DMS53 (cell line): ENCODE results near the gene TLK2.
"Not testable (repeated sequence)": the region's sequence is repeated elsewhere in the genome, so short reads cannot be mapped to it uniquely, and the experiment has no call there.

ENCODE experiments used
- DNase-seq: peaks from one replicate; lab custom pipeline; 2025; lab: John Stamatoyannopoulos, UW

The TLK2 gene

DNA sequence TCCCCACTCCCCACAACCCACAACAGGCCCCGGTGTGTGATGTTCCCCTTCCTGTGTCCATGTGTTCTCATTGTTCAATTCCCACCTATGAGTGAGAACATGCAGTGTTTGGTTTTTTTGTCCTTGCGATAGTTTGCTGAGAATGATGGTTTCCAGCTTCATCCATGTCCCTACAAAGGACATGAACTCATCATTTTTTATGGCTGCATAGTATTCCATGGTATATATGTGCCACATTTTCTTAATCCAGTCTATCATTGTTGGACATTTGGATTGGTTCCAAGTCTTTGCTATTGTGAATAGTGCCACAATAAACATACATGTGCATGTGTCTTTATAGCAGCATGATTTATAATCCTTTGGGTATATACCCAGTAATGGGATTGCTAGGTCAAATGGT, 82.3 kb downstream of the TLK2 start:
- DNase-seq = not testable (repeated sequence)

- peak; percentile 75 for DNase-seq
These were observed 84.0 kb downstream of the TLK2 start for GRCh38 chr17:62562656-62563055.

GRCh38 chr17:62565817-62566216, 87.2 kb downstream of the TLK2 start:
- DNase-seq = no peak

GRCh38 chr17:62566996-62567578, 88.5 kb downstream of the TLK2 start:
- DNase-seq = no peak

- DNase-seq = no peak
These were observed 93.9 kb downstream of the TLK2 start for GRCh38 chr17:62572488-62572887.

DNA sequence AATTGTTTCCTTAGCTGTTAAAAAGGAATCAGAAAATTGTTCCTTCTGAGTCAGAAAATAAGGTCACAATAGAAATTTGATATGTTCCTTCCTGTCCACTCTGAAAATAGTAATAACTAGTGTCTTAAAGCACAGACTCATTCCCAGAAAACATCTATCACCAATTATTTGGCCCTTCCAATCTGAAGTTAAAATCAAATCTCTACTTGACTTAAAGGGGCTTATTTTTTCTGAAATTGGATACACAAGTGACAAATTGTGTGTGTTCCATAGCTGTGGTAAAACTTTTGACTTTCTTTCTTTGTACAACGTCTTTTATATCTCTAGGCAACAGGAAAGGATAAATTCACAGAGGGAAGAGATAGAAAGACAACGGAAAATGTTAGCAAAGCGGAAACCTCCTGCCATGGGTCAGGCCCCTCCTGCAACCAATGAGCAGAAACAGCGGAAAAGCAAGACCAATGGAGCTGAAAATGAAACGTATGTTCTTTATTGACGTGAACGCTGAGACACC, 94.3 kb downstream of the TLK2 start:
- DNase-seq = no peak

- no peak for DNase-seq
These were observed 95.0 kb downstream of the TLK2 start for GRCh38 chr17:62573480-62574117.

DNA sequence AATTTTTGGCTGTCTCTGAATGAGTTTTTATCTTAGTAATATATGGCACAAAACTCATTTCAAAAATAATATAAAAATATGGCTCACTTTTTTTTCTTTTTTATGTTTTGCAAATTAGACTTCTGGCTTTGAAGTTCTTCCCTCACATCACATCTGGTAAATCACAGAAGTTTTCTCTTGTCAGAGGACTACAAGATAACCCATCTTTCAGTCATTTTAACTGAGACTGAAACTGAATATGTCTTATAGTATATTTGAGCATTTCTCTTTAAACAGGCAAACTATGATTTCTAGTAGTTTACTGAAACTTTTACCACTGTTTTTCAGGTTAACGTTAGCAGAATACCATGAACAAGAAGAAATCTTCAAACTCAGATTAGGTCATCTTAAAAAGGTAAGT, 97.8 kb downstream of the TLK2 start:
- no peak for DNase-seq

- no peak for DNase-seq
These were observed 100.3 kb downstream of the TLK2 start for GRCh38 chr17:62578757-62579487.

DNA sequence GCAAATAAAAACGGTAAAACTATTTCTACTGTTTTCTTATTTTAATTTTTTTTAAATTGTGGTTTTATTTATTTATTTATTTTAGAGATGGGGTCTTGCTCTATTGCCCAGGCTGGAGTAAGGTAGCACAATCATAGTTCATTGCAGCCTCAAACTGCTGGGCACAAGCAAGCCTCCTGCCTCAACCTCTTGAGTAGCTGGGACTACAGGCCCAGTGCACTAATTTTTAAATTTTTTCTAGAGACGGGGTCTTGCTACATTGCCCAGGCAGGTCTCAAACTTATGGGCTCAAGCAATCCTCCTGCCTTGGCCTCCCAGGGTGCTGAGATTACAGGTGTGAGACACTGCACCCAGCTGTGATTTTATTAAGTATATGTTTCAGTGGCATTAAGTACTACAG, 102.3 kb downstream of the TLK2 start:
- no peak for DNase-seq

GRCh38 chr17:62581764-62582163, 103.1 kb downstream of the TLK2 start:
- no peak for DNase-seq

DNA sequence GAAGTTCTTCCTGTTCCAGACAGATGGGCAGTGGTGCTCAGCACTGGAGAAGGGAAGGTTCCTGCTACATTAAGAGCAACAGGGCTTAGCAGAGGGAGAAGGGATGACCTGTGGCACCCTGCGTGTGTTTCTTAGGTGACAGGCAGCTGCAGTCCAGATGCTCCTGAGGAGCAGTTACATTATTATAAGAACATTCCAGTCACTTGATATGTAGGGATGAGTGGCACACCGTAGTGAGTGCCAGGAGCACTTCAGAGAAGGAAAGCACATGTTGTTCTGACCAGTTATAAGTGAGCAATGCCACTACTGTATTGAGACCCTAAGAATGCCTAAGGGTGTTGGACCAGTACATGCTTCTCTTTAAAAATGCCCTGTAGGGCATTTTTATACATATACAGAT, 108.9 kb downstream of the TLK2 start:
- peak; percentile 3 for DNase-seq

GRCh38 chr17:62588109-62588508, 109.5 kb downstream of the TLK2 start:
- DNase-seq = no peak

DNA sequence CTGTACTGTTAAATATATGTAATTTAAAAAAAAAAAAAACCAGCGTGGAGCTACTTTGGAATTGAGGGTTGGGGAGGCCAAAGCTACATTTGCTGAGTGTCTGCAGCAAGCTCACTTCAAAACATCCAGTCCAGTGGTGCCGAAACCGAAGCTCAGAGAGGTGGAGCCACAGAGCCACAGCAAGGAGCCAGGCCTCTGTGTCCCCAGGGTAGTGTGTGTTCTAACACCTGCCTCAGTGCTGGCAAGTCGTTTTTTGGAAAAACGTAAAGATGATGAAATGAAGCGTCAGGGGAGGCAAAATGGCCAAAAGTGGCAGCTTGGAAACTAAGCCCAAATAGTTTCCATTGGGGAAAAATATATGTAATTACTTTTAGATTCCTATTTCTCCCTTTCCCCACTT, 112.7 kb downstream of the TLK2 start:
- DNase-seq = no peak

DNA sequence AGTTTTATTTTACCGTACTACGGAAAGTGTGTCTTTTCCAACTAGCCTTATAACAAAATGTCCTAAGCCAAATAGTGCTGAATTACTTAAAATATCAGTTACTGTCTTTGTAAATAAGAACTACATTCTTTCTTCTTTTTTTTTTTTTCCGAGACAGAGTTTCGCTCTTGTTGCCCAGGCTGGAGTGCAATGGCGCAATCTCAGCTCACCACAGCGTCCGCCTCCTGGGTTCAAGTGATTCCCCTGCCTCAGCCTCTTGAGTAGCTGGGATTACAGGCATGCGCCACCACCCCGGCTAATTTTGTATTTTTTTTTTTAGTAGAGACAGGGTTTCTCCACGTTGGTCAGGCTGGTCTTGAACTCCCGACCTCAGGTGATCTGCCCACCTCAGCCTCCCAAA, 113.2 kb downstream of the TLK2 start:
- DNase-seq = not testable (repeated sequence)

DNA sequence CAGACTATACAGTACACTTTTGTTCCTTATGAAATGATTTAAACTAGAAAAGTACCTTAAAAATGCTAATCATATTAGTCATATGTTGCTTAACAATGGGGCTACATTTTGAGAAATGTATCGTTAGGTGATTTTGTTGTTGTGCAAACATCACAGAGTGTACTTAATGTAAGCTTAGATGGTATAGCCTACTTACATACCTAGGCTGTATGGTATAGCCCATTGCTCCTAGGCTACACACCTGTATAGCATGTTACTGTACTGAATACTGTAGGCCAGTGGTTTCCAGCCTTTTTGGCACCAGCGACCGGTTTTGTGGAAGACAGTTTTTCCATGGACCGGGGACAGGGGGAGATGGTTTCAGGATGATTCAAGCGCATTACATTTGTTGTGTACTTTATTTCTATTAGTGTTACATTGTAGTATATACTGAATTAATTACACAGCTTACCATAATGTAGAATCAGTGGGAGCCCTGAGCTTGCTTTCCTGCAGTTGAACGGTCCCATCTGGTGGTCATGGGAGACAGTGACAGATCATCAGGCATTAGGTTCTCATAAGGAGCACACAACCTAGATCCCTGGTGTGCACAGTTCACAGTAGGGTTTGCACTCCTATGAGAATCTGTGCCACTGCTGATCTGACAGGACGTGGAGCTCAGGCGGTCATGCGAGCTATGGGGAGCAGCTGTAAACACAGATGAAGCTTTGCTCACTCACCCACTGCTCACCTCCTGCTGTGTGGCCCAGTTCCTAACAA, 113.9 kb downstream of the TLK2 start:
- DNase-seq = no peak

- DNase-seq = no peak
These were observed 116.9 kb downstream of the TLK2 start for GRCh38 chr17:62595484-62595883.

- no peak for DNase-seq
These were observed 118.0 kb downstream of the TLK2 start for GRCh38 chr17:62596662-62597061.

- no peak for DNase-seq
These were observed 118.5 kb downstream of the TLK2 start for GRCh38 chr17:62597150-62597549.

DNA sequence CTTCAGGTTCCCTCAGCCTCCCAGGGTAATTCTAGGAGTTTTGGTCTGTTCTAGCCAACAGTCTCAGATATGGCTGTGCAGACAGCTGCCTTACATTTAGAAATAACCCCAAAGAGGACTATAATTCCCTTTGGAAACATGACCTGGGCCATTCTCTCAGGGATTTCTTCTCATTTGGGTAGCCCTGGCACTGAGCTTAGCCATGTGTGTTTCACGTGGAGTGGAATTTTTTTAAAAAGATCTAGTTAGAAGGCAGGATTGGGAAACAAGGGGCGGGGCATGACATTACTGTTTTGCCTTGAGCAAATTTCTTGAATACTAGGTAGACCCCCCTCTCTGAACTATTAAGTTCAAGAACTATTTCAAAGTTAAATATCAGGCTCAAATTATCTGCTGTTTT, 119.3 kb downstream of the TLK2 start:
- DNase-seq = no peak

DNA sequence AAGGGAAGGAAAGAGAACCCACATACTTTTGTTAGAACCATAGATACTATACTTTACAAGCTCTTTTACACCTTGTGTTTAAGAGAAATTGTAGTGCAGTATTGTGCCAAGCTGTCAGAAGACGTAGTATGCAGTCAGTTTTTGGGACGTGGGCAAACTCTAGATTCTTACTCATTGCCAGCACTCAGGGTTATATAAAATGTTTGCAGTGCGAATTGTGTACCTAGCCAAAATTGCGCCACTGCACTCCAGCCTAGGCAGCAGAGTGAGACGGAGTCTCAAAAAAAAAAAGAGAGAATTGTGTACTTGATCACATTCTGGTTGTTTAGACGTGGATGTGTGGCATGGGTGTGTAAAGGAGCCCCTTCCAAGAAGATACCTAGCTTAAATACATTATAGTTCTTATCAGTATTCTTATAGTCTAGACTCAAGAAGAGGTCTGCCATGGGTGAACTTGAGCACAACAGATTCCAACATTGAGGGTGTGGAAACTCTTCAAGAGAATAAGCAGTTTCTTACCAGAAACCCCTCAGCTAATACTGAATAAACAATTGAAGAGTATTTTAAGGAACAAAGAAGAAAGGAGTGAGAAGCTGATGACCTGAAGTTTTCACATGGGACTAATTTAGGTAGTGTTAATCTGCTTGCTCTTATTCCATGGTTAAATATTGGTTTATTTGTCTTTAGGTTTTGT, 121.5 kb downstream of the TLK2 start:
- no peak for DNase-seq

GRCh38 chr17:62600805-62601204, 122.2 kb downstream of the TLK2 start:
- DNase-seq = no peak
